HG03342 (cell line): Measurements from ENCODE around the gene CCDC70.

Experiments used
- ATAC-seq: cut with Tn5 transposase; IDR thresholded peaks from one replicate; pipeline ENCODE4 v1.9.1; 2021; ENCODE audit warnings: mild to moderate bottlenecking, moderate library complexity; ENCODE audit not compliant: unreplicated experiment

The CCDC70 gene

DNA sequence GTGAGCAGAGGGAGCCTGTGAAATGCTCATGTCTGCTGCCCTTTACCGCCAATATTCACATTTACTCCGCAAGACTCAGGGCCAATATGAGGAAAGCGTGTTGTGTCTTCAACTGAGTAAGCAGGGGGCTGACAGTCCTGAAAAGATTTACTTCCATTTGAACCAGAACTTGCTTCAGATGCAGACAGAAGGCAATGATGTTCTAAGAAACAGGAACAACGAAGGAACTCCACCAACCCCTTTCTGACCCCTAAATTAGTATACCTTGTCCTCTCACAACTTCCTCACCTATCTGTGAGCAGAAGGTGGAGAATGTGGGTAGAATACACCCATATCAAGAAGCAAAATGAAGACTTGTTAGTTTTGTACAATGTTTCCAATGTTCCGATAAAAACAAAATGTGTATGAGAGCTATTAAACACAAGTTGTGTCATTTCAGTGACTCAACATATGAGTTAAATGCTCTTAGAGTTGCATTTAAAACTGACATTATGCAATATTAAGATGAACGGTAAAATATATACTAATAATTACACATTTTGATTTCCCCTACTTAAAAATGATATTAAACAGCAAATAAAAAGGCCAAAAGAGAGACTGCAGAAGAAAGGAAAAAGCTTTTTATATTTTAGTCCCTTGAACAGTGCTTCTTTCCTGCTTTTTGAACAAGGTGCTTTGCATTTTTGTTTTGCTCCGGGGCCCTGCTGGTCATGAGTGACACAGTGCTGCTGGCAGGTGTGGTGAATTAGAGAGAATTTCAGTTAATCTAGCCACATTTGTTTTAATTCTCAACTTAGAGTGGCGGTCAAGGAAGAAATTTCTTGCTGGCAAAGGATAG is 32.8 kb upstream of the CCDC70 start:
- ATAC-seq, result no peak

DNA sequence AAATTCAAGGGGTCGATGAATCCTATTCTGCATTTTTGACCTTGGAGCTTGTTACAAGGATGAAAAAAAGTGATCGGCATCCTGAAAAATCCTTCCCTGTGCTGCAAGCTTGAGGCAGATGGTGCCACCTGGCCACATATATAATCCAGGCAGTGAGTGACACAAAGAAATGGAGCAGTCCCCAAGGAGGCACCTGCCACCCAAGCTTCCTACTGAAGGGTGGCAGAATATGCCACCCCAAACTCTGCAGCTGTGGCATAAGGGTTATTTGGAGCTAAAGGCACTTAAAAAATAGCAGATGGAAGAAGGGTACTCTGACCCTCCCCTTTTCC is 32.2 kb upstream of the CCDC70 start:
- ATAC-seq, result no peak

DNA sequence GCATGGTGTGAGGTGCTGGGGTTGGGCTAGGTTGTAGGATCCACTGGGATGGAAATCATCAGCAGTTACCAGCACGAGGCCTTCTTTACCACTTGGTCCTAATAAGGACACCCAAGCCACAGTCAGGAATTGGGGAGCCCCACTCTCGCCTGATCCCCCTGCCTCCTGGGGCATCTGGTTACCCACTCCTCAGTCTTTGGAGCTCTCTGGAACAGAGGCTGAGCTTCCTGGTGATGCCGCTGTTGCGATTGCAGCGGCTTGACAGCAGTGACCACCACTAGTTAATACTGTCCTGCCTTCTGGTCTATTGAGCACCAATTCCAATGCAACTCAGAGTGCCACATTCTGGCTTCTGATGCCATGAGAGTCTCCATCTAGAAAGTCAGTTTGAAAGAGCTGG is 30.2 kb upstream of the CCDC70 start:
- no peak for ATAC-seq

DNA sequence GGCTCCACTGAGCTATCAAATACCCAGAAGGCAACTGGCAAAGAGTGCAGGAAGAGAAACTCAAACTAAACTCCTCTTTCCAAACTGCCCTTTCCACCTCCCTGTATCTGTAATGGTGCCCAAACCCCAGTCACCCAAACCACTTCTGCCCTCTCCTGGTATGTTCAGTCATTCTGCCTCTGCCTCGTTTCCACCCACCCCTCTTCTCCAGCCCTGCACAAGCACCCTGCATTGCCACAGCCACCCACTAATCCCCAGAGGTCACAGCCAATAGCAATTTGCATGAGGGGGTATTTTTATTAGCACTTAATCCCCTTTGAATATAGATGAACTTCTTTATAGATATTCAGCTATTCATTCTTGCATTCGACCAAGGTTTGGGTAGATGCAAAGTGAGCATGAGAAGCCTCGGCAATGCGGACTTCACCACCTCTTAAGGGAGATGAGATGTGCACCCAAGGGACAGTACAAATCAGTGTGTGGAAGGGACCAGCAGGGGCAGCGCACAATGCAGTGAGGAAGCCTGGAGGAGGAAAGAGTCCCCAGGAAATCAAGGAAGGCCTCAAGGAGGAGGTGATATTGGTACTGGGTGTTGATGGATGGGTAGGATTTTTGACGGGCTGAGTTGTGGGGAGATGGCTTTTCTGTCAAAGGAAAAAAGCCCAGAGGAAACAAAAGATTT is 29.2 kb upstream of the CCDC70 start:
- peak; percentile 80 for ATAC-seq

DNA sequence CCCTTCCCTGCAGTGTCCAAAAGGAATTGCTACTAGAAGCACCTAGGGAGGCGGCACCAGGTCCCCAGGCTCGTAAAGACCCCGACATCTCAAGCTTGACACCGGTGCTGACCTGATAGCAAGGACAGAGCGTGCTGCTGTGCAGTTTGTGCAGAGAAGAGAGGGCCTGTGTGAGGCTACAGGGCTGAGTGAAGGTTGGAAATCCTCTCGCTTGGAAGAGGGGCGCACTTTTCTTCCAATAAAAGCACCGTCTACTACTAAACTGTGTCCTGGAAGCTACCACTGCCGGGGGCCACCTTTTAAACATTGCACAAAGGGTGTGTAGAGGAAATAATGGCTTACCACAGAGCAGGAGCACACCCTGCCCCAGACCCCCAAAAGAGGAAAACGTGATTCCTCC is 27.8 kb upstream of the CCDC70 start:
- no peak for ATAC-seq

DNA sequence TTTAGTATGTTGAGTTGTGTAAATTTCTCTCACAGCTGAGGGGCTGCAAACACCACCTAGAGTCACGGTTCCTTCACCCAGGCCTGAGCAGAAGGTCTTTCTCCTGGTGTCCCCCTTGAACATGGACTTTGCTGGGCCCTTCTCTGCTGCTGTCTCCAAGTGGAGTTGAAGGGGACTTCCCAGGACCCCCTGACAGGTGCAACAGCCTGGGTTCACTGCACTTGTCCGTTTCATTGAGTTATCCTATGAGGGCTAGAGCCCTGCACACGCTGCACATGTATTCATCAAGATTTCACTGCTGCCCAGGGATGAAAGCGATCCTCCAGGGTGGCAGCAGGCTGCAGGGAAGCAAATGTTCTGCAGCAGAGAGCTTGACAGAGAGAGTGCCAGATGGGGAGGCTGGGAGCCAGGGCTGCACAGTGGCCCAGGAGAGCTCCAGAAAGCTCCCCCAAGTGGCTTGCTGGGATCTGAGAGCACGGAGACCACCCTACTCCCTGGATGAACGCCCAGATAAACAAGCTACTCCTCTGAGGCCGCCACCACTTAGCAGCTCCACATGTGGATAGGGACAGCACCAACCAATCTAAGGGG is 27.1 kb upstream of the CCDC70 start:
- ATAC-seq, result no peak

DNA sequence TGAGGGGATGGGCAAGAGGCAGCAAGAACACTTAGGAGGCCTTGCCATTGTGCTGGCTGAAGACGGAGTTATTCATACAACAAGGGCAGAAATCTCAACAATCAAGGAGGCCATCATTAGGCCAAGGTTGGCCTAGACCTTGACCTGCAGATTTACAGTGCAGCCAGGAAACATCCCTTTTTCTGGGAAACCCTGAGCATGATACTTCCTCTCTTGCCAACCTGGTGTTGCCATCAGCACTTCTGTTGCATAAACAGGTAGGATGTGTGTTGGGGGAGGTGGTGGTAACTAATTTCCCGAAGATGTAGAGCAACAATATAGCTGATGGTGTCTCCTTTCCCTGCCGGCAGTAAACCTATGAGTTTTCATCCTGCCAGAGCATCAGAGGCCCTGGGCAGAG is 24.8 kb upstream of the CCDC70 start:
- ATAC-seq, result no peak

DNA sequence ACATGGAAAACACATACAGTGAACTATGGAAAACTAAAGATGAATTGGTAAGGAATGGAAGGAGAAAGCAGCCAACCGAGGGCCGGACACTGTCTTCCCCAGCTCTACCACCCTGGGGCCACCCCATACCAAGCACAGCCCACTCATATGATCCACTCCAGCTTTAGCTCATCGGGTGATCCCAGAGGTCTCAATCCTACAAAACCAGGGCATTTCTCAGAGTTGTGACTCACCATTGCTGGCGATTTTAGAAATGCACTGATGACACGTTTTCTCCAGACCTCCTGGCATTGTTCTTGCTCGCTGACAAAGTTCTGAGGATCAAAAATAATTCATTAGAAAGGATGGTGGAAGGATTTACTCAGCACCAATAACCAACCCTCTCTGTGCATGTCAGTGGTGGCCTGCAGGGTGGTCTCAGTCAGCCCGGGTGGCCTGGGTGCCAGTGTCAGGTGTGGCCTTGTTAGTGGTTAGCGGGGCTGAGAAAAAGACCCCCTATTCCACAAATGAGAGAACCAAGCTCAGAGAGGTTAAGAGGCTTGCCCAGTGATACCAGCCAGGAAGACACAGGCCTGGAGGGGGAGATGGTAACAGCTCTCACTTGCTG is 23.4 kb upstream of the CCDC70 start:
- no peak for ATAC-seq

DNA sequence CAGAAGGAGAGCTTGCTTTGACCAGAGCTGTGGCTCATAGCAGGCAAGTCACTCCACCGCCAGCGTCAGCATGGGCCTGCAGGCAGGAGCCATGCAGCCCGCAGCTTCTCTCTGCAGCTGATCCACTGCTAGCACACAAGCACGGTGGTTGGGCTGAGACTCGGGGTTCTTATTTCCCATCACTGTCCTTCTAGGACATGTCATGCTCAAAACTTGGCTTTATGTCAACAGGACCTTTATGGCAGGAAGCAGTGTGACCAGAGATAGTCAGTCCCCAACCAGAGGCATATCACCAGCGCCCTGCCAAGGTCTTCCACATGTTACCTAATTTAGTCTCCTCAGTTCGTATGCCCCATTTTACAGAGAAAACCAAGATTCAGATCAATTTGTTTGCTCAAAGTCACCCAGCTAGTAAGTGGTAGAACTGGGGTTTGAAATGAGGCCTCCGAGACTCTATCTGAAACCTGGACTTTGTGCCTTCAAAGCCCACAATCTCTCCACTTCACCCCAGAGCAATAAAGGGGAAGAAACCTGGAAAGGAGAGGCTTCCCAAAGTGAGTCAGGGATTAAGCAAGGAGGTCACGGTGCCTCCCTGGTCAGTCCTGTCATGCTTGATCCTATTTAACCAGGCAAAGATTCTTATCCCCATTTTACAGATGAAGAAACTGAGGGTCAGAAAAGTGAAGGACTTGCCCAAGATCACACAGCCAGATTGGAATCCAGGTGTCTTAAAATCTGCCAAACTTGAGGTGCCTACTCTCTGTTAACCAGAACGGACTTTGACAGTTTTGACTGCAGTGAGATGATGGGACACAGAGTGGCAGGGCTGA is 21.8 kb upstream of the CCDC70 start:
- no peak for ATAC-seq

- ATAC-seq, result no peak
Measured at GRCh38 chr13:51840917-51841316, 20.9 kb upstream of the CCDC70 start.

- no peak for ATAC-seq
Measured at GRCh38 chr13:51841732-51842131, 20.0 kb upstream of the CCDC70 start.

DNA sequence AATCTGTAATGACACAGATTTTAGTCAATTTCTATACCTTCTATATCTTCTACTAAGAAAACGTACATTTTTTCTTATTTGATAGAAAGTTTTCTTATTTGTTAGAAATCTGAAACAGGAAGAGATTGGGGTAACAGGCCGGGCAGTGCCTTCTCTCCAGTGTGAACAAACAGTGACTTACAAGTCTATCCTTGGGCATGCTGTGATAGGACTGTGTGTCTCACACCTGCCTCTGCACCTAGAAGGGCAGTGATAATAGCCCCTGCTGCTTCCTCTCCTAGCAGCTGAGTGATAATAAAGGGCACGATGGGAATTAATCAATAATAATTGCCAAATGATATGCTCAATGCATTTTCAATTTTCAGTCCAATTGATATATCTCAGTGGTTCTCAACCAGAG is 18.2 kb upstream of the CCDC70 start:
- no peak for ATAC-seq

GRCh38 chr13:51844862-51845573 is 16.8 kb upstream of the CCDC70 start, which contains the start of gene TMEM272:
Gene TMEM272, minus strand, starts transcription at chr13:51845177. Its CDS starts 6,647 bp downstream, at chr13:51838530.
- ATAC-seq, result peak; percentile 57

- ATAC-seq, result no peak
Measured at GRCh38 chr13:51845574-51846318, 16.0 kb upstream of the CCDC70 start.

DNA sequence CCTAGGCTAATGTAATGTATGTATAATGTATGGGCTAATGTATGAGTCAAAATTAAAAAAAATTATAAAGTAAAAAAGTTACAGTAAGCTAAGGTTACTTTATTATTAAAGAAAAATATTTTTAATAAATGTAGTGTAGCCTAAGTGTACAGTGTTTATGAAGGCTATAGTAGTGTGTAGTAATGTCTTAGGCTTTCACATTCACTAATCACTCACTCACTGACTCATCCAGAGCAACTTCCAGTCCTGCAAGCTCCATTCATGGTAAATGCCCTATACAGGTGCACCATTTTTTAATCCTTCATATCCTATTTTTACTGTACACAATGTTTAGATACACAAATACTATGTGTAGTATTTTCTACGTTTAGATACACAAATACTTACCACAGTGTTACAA is 15.0 kb upstream of the CCDC70 start:
- no peak for ATAC-seq

DNA sequence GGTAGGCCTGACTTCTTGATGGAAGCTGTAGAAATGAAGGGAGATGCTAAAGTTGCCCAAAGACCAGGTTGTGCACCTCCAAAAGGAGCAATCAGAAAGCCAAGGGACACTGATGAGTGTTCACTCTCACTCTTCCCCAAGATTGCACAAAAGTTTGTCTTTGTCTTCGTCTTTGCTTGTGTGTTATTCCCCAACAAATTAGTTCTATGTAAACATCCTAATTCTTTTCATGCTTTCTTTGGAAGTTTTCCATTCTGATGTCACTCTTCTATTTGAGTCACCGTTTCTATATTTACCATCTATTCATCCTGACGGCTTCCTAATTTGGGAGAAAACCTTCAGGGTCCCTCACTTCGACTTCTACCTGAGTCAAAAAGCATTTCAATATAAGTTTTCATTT is 13.1 kb upstream of the CCDC70 start:
- no peak for ATAC-seq

DNA sequence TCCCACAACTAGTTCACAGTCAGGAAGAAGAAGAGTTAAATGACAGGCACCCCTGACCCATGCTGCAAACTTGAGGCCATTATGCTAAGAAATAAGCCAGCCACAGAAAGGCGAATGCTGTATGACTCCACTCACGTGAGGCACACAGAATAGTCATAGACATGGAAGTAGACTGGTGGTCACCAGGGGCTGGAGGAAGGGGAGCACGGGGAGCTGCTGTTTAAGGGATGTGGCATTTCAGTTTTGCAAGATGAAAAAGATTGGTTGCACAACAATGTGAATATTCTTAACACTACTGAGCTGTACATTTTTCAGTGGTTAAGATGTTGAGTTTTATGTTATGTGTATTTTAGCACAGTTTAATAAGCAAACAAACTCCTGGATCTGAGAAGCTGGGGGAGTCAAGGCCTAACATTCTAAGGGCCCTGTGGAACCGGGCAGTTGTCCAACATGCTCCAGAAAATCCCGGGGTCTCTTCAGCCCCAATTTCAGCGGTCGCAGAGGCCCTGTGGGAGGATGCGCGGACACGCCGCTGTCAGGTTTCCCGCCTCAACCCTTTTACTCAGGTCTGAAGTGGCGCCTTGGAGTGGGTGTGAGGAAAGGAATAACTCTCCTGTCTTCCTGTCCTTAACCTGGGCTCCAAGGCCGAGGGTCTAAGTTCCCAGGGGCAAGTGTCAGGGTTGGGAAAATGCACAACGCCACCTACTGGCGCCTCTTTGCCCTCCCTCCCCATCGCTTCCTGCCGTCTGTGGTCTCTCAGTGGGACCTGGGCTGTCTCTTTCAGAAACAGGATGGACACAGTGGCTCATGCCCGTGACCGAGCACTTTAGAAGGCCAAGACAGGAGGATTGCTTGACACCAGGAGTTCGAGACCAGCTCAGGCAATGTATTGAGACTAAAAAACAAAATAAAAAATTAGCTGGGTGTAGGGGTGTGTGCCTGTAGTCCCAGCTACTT is 12.3 kb upstream of the CCDC70 start:
- ATAC-seq, result no peak

DNA sequence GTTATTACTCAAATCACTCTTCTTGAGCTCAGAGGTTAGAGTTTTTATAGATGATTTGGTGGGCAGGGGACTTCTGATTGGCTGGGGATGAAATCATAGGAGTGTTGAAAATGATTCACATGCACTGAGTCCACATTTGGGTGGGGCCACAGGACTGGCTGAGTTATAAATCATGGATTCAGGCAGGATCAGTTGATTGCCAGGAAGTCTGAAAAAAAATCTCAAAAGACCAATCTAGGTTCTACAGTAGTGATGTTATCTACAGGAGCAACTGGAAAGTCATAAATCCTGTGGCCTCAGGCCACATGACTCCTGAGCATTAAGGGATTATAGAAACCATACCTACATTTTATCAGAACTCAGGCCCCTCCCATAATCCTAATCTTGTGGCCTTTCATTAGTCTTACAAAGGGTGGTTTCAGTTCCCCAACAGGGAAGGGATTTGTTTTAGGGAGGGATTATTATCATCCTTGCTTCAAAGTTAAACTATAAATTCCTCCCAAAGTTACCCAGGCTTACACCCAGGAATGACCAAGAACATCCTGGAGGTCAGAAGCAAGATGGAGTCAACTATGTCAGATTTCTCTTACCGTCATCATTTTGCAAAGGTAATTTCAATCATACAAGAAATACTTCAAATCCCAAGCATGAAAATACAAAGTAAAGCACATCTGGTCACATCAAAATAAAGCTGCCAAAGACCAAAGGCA is 5.6 kb upstream of the CCDC70 start:
- ATAC-seq, result no peak
